Calu3 (cell line): Measurements from ENCODE around the gene DTHD1. TPM values are rescaled to one million over a fixed set of nuclear protein-coding genes. Genes with fewer than 3 reads are reported as not detected.

Experiments
- Bru-seq: library from RNA; stranded (reverse); fragments of 400-500 nt; gene quantifications from one replicate; lab custom pipeline; 2021; lab: Mats Ljungman, UMichigan
- BruChase-seq, 2 experiments: library from RNA; stranded (reverse); fragments of 400-500 nt; gene quantifications; one replicate each; lab custom pipeline; 2021; lab: Mats Ljungman, UMichigan
- BruUV-seq: library from RNA; stranded (reverse); fragments of 400-500 nt; replicated peaks from 2 replicates; lab custom pipeline; 2021; lab: Mats Ljungman, UMichigan
- CTCF ChIA-PET: fragments of 300-600 bp; sonication (Branson Sonifier 250); formaldehyde crosslinking; loops from one replicate; lab custom pipeline; 2022; ENCODE audit warnings: antibody characterized with exemption; lab: Charles Lee
- DNase-seq: peaks from one replicate; pipeline ENCODE4 v3.0.0; 2022
- H3K27ac Mint-ChIP-seq: one replicate; pipeline ENCODE4 v1.8.0; 2022; ENCODE audit warnings: mixed read lengths; ENCODE audit not compliant: unreplicated experiment
- H3K27me3 Mint-ChIP-seq: one replicate; pipeline ENCODE4 v1.8.0; 2022; ENCODE audit warnings: mixed read lengths; ENCODE audit not compliant: unreplicated experiment
- H3K36me3 Mint-ChIP-seq: one replicate; pipeline ENCODE4 v1.8.0; 2022; ENCODE audit warnings: mild to moderate bottlenecking, moderate library complexity, mixed read lengths; ENCODE audit not compliant: insufficient read depth, unreplicated experiment
- H3K4me1 Mint-ChIP-seq: one replicate; pipeline ENCODE4 v1.8.0; 2022; ENCODE audit warnings: mild to moderate bottlenecking, low read depth, mixed read lengths; ENCODE audit not compliant: unreplicated experiment
- H3K4me3 Mint-ChIP-seq: one replicate; pipeline ENCODE4 v1.8.0; 2022; ENCODE audit warnings: mild to moderate bottlenecking, low read depth, moderate library complexity, mixed read lengths; ENCODE audit not compliant: unreplicated experiment
- H3K9me3 Mint-ChIP-seq: one replicate; pipeline ENCODE4 v1.8.0; 2022; ENCODE audit warnings: low read depth, mixed read lengths; ENCODE audit not compliant: unreplicated experiment
- CTCF ChIP-seq: fragments of 200-600 bp; IDR thresholded peaks from one replicate; pipeline ENCODE4 v1.8.0; 2022; ENCODE audit warnings: antibody characterized with exemption; ENCODE audit not compliant: unreplicated experiment
- intact Hi-C: fragments of 100-400 bp; cut with micrococcal nuclease; formaldehyde crosslinking; loops from one replicate; pipeline ENCODE4 v1.10.0; 2022; ENCODE audit not compliant: unreplicated experiment
- long read RNA-seq: library from polyadenylated mRNA; stranded (forward); transcript quantifications from one replicate; pipeline ENCODE4 v2.0.0, GENCODE V29; 2022
- total RNA-seq: library from RNA; stranded (reverse); gene quantifications from 2 replicates; pipeline ENCODE4 v1.2.3, GENCODE V29; 2022

Gene DTHD1
- not detected in 2 replicates for total RNA-seq
- percentile 3 among the genes with signal in this experiment for Bru-seq, nascent RNA
- not detected for BruChase-seq, experiment 1, labeled RNA remaining after a 6-hour chase
- BruChase-seq, experiment 2, labeled RNA remaining after a 2-hour chase, result not detected
- long read RNA-seq, result 0 reads

DNA sequence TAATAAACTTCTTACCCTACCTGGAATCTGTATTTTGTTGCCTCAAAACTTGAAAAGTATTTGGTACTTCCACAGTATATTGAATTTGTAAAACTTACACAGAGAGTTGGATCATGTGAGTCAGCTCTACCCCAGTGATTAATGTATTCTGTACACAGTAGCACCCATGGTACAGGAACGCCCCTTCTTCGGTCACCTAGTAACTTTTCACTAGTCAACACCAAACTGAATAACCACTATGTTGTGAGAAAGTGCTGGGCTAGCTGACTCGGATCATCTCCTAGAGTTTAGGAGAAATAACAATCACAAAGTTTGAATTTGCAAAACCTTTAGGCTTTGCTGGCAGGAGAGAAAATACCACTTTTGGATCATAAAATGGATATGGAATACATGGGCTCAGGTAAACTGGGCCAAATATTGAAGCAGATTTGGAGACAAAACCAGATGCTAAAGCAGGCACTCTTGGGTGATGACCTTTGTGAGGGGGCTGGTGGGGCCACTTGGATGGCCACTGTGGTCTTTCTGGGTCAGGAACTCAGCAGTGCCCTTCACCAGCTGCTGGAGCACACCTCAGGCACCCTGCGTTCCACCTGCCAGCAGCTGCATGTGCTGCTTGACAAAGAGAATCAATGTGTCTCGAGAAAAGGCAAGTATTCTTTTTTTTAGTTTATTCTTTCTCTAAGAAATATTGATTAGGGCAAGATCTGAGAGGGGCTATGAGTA, at the start of gene DTHD1:
Gene DTHD1 (plus strand): TSS at position 233 of the 723 bp plus-strand sequence. CDS start 143 bp downstream, at position 376.
- Mint-ChIP-seq H3K36me3 (no peaks in the 10 kb centered on the region), H3K4me1 (peaks cover 19% of the 10 kb centered on the region), H3K27me3 (no peaks in the 10 kb centered on the region), H3K27ac (peak within 1 kb of the TSS; percentile 61), H3K9me3 (no peaks in the 10 kb centered on the region), H3K4me3 (no peak within 1 kb of the TSS)
- BruUV-seq, result no TSS peak
- intact Hi-C loops, result no loop called here
- CTCF ChIA-PET, result no interaction called here
- no peak for TF ChIP-seq CTCF
- DNase-seq, result peak; percentile 14

DNA sequence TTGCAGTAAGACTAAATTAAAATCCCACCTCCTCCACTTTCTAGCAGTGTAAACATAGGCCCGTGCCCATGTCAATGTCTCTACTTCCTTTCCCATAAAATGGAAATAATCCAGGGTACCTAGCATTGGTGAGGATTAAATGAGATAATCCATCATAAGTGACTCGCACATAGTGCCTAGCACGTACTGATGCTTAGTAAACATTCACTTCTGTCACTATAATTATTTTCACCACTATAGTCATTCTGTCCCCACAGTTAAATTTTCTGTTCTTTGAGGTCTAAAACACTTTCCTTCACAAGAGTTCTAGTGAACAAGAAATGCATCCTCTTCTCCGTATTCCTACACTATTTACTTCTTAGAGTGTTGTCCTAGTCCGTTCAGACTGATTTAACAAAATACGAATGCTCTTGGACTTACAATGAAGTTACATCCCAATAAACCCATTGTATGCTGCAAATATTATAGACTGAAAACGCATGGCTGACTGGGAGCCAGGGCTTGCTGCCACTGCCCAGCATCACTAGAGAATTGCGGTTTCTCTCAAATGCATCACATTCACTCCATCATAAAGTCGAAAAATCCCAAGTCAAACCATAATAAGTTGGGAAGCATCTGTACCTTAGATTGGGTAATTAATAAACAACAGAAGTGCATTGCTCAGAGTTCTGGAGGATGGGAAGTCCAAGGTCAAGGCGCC, 47.7 kb upstream of the DTHD1 start:
- Mint-ChIP-seq H3K27me3 (no peaks in the 10 kb centered on the region), H3K27ac (no peak overlapping the region), H3K36me3 (peaks cover 5% of the 10 kb centered on the region), H3K4me1 (peaks cover 12% of the 10 kb centered on the region), H3K9me3 (peaks cover 5% of the 10 kb centered on the region), H3K4me3 (no peak overlapping the region)
- CTCF ChIA-PET, result no interaction called here
- no TSS peak for BruUV-seq
- no peak for TF ChIP-seq CTCF
- intact Hi-C loops, result no loop called here
- no peak for DNase-seq

- Mint-ChIP-seq H3K4me1 (peaks cover 12% of the 10 kb centered on the region), H3K4me3 (no peak overlapping the region), H3K36me3 (peaks cover 5% of the 10 kb centered on the region), H3K27ac (peak overlapping the region; percentile 1), H3K27me3 (no peaks in the 10 kb centered on the region), H3K9me3 (peaks cover 5% of the 10 kb centered on the region)
- intact Hi-C loops, result no loop called here
- DNase-seq, result peak; percentile 21
- CTCF ChIA-PET, result no interaction called here
- no TSS peak for BruUV-seq
- TF ChIP-seq CTCF, result no peak
These were observed 46.1 kb upstream of the DTHD1 start for GRCh38 chr4:36235306-36235705.

DNA sequence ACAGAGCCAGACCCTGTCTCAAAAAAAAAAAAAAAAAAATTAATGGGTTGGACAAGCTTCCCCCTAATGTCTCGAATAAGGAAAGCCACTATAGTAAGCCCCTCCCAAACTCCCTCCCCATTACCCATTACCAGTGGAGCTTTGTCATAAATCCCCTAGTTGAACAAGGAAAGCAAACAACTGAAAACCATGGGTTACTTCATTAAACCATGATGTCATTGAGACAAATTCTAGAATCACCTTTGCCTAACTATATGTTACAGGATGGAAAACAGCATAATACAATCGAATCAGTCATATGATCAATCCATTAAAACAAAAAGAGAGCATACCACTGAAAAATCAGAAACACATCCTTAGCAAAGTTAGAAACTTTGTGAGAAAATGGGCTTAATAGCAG, 45.3 kb upstream of the DTHD1 start:
- Mint-ChIP-seq H3K27ac (no peak overlapping the region), H3K4me3 (no peak overlapping the region), H3K27me3 (no peaks in the 10 kb centered on the region), H3K36me3 (peaks cover 5% of the 10 kb centered on the region), H3K4me1 (peaks cover 12% of the 10 kb centered on the region), H3K9me3 (peaks cover 5% of the 10 kb centered on the region)
- CTCF ChIA-PET, result no interaction called here
- DNase-seq, result no peak
- BruUV-seq, result no TSS peak
- TF ChIP-seq CTCF, result no peak
- intact Hi-C loops, result no loop called here
